ENCODE data around the gene SCARF2. TPM values are rescaled to one million over a fixed set of nuclear protein-coding genes. Genes with fewer than 3 reads are reported as not detected.
A peak's percentile ranks its signal among the peaks of the same experiment; 100 is the strongest.

The SCARF2 gene
- total and polyA plus RNA-seq, 2 of the 8 experiments (the other 6 are each of a cell fraction or from before 2014, with no cell fraction given) = 4.2 to 9.8 TPM

DNA sequence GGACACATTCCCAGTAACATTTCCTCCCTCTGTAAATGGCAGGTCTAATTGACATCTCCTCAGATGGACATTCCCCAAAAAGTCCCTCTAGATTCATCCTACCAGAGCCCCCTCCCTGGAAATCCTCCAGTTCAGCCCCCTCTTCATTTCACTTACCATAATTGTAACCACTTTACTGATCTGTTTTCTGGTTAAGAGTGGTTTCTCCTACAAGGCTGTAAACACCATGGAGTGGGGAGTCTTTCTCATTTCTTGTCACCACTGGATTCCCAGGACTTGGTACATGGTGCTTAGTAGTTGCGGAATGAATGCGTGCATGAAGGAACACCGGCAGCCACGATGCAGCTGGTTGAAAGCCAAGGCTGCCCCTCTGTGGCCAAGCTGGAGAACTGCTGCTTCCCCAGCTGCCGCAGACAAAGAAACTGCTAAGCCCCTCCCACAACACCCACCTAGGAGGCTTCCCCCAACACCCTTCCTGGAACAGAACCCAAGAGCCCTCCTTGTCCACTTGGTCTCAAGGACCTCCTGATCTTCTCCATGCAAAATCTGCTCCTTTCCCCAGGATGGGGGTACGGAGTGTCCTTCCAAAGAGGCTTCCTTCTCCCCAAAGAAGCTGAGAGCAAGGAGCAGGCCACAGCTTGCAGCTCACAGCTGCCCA, 18.6 kb upstream of the SCARF2 start (continued):
- TF ChIP-seq CHD2 (IDR thresholded peaks at IDR 0.05; ENCODE audit: low read length) = 0 out of 2 replicates have a peak, but pooled peaks have one; percentile 22
- TF ChIP-seq, protein P1, sequence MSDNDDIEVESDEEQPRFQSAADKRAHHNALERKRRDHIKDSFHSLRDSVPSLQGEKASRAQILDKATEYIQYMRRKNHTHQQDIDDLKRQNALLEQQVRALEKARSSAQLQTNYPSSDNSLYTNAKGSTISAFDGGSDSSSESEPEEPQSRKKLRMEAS (IDR thresholded peaks at IDR 0.05) = peak; percentile 76
- no peak for TF ChIP-seq MAFK (IDR thresholded peaks at IDR 0.05; ENCODE audit: low read depth, low read length)
- peak; percentile 96 to 98 for TF ChIP-seq RAD21 (IDR thresholded peaks at IDR 0.05 in 1 of 2, conservative IDR thresholded peaks at IDR 0.05 in 1 of 2; ENCODE audit: low read depth in 2 of 2, low read length in 2 of 2)
- no peak for TF ChIP-seq RXRA (IDR thresholded peaks at IDR 0.05; ENCODE audit: insufficient read depth, low read depth, low read length)
